Esophagus squamous epithelium (tissue), 4 donors: ENCODE results near the gene TMEM184A.
"Not testable (repeated sequence)": the region's sequence is repeated elsewhere in the genome, so short reads cannot be mapped to it uniquely, and the experiment has no call there.

Experiments used
- POLR2A ChIP-seq, 4 donors: fragments of 450-650 bp; IDR thresholded peaks; one replicate each; pipeline ENCODE4 v1.6.1; 2017; ENCODE audit warnings: antibody characterized with exemption in 4 of 4, mild to moderate bottlenecking in 4 of 4, moderate library complexity in 3 of 4
- TF ChIP-seq, protein P1 (sequence below), 6 experiments: fragments of 450-650 bp in 4 of 6; fragments of 200-600 bp in 2 of 6; sonication (generic) in 2 of 6; IDR thresholded peaks; one replicate each; pipeline ENCODE4 v1.5.1; 2016 to 2019; ENCODE audit warnings: antibody characterized with exemption in 6 of 6, mild to moderate bottlenecking in 4 of 6, moderate library complexity in 4 of 6

DNA sequence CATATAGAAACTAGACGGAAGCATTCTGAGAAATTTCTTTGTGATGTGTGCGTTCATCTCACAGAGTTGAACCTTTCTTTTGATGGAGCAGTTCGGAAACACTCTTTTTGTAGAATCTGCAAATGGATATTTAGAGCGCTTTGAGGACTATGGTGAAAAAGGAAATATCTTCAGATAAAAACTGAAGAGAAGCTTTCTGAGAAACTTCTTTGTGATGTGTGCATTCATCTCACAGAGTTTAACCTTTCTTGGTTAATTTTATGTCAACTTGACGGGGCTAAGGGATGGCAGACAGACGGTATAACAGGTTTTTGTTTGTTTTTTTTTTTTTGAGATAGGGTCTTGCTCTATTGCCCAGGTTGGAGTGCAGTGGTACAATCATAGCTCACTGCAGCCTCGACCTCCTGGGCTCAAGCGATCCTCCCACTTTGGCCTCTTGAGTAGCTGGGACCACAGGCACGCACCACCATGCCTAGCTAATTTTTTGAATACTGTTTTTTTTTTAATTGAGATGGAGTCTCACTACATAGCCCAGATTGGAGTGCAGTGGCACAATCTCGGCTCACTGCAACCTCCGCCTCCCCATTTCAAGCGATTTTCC, 36.6 kb downstream of the TMEM184A start:
- TF ChIP-seq, protein P1, sequence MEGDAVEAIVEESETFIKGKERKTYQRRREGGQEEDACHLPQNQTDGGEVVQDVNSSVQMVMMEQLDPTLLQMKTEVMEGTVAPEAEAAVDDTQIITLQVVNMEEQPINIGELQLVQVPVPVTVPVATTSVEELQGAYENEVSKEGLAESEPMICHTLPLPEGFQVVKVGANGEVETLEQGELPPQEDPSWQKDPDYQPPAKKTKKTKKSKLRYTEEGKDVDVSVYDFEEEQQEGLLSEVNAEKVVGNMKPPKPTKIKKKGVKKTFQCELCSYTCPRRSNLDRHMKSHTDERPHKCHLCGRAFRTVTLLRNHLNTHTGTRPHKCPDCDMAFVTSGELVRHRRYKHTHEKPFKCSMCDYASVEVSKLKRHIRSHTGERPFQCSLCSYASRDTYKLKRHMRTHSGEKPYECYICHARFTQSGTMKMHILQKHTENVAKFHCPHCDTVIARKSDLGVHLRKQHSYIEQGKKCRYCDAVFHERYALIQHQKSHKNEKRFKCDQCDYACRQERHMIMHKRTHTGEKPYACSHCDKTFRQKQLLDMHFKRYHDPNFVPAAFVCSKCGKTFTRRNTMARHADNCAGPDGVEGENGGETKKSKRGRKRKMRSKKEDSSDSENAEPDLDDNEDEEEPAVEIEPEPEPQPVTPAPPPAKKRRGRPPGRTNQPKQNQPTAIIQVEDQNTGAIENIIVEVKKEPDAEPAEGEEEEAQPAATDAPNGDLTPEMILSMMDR (IDR thresholded peaks at IDR 0.05), result not testable (repeated sequence)
- TF ChIP-seq POLR2A (IDR thresholded peaks at IDR 0.05), result not testable (repeated sequence)
